ENCODE data around the gene PSMD13.
"Not testable (repeated sequence)": the region's sequence is repeated elsewhere in the genome, so short reads cannot be mapped to it uniquely, and the experiment has no call there.

The PSMD13 gene

DNA sequence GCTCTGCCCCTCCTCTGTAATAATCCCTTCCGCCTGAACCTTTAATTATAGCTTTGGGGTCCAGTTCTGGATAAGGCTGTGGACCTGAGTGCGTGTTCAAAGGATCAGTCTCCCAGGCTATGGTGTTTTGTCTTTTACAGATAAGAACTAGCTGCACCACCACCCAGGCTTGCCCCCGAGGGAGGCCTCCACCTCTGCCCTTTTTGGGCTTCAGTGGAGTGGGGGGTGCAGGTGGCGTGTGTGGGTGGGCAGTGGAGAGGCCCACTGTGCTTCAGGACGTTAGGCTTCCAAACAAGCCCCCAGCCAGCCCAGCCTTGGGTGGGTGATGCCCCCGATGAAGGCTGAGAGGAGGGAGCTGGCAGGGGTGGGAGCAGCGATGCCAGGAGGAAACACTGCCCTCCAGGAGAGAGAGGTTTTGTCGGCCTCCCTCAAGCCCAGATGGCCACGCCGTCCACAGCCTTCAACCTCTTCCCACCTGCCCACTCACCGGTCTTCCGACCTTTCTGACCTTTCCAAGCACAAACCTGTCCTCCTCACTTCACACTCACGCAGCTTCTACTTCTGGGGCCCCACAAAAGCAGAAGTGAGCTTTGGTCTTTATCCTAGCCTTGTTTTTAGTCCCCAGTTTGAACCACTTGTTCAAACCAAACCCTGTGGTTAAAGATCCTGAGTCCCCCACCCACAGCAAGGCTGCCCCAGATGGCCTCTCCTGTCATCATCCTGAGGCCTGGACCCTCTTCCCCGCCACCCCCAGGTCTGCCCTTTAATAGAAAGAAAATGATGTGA lies 20.4 kb downstream of the PSMD13 start:
- H3K36me3 ChIP-seq (ENCODE audit: control insufficient read depth, insufficient read depth, low read length) = no peaks in the 10 kb centered on the region
- H3K27me3 ChIP-seq (ENCODE audit: control insufficient read depth, insufficient read depth, low read length) = no peaks in the 10 kb centered on the region
- H3K9me3 ChIP-seq (ENCODE audit: control insufficient read depth, low read length) = no peaks in the 10 kb centered on the region
- no peak overlapping the region for H3K9ac ChIP-seq (ENCODE audit: low read length)
- H3K4me3 ChIP-seq (ENCODE audit: low read length) = no peak overlapping the region
- H3K4me1 ChIP-seq (ENCODE audit: control insufficient read depth, insufficient read depth, low read length) = no peaks in the 10 kb centered on the region

GRCh38 chr11:257766-258493 lies 21.2 kb downstream of the PSMD13 start:
- H3K27me3 ChIP-seq (ENCODE audit: control insufficient read depth, insufficient read depth, low read length) = no peaks in the 10 kb centered on the region
- no peak overlapping the region for H3K4me3 ChIP-seq (ENCODE audit: low read length)
- H3K9ac ChIP-seq (ENCODE audit: low read length) = no peak overlapping the region
- no peaks in the 10 kb centered on the region for H3K36me3 ChIP-seq (ENCODE audit: control insufficient read depth, insufficient read depth, low read length)
- H3K4me1 ChIP-seq (ENCODE audit: control insufficient read depth, insufficient read depth, low read length) = no peaks in the 10 kb centered on the region
- H3K9me3 ChIP-seq (ENCODE audit: control insufficient read depth, low read length) = no peaks in the 10 kb centered on the region

DNA sequence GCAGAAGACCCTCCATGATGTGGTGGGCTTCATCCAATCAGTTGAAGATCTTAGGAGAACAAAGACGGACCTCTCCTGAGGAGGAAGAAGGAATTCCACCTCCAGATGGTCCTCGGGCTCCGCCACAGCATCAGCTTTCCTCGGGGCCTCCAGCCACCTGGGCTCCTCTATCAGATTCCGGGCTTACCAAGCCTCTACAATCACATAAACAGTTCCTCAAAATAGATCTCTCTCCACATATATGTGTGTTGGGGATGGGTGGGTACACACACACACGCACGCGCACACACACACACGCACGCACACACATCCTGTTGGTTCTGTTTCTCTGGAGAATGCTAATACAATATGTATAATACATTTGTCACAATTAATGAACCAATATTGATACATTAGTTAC lies 22.6 kb downstream of the PSMD13 start:
- Histone ChIP-seq H3K9ac (ENCODE audit: low read length) (no peak overlapping the region), H3K4me1 (ENCODE audit: control insufficient read depth, insufficient read depth, low read length) (no peaks in the 10 kb centered on the region), H3K4me3 (ENCODE audit: low read length) (no peak overlapping the region), H3K9me3 (ENCODE audit: control insufficient read depth, low read length) (no peaks in the 10 kb centered on the region), H3K27me3 (ENCODE audit: control insufficient read depth, insufficient read depth, low read length) (no peaks in the 10 kb centered on the region), H3K36me3 (ENCODE audit: control insufficient read depth, insufficient read depth, low read length) (no peaks in the 10 kb centered on the region)

- no peaks in the 10 kb centered on the region for H3K36me3 ChIP-seq (ENCODE audit: control insufficient read depth, insufficient read depth, low read length)
- no peaks in the 10 kb centered on the region for H3K9me3 ChIP-seq (ENCODE audit: control insufficient read depth, low read length)
- no peak overlapping the region for H3K4me3 ChIP-seq (ENCODE audit: low read length)
- no peaks in the 10 kb centered on the region for H3K4me1 ChIP-seq (ENCODE audit: control insufficient read depth, insufficient read depth, low read length)
- no peaks in the 10 kb centered on the region for H3K27me3 ChIP-seq (ENCODE audit: control insufficient read depth, insufficient read depth, low read length)
- no peak overlapping the region for H3K9ac ChIP-seq (ENCODE audit: low read length)
Observed at GRCh38 chr11:261624-262023, 24.8 kb downstream of the PSMD13 start.

GRCh38 chr11:266676-267439 lies 30.1 kb downstream of the PSMD13 start:
- no peaks in the 10 kb centered on the region for H3K27me3 ChIP-seq (ENCODE audit: control insufficient read depth, insufficient read depth, low read length)
- H3K9me3 ChIP-seq (ENCODE audit: control insufficient read depth, low read length) = no peaks in the 10 kb centered on the region
- H3K4me3 ChIP-seq (ENCODE audit: low read length) = no peak overlapping the region

DNA sequence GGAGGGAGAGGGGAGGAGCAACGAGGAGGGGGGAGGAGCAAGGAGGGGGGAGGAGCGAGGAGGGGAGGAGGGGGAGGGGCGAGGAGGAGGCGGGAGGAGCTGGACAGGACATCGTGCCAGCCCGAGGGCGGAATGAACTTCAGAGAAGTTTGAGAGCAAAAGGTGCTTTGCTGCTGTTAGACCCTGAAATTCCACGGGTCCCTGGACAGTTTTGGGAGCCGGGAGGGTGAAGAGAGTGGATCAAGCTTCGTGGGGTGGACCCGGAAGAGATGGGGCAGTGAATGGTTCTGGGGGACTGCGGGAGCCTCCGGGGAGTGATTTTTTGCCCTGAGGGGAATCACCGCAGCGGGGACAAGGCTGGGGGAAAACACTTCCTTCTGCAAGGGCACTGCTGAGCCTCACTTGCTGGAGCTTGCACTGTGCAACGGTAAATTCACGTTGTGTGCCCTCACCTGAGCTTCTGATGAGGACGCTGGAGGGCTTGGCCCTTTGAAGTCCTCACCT lies 30.8 kb downstream of the PSMD13 start:
- no peaks in the 10 kb centered on the region for H3K36me3 ChIP-seq (ENCODE audit: control insufficient read depth, insufficient read depth, low read length)
- no peaks in the 10 kb centered on the region for H3K9me3 ChIP-seq (ENCODE audit: control insufficient read depth, low read length)
- H3K9ac ChIP-seq (ENCODE audit: low read length) = no peak overlapping the region
- peaks cover 3% of the 10 kb centered on the region for H3K4me1 ChIP-seq (ENCODE audit: control insufficient read depth, insufficient read depth, low read length)
- no peak overlapping the region for H3K4me3 ChIP-seq (ENCODE audit: low read length)
- H3K27me3 ChIP-seq (ENCODE audit: control insufficient read depth, insufficient read depth, low read length) = no peaks in the 10 kb centered on the region

More at GRCh38 chr11:266676-267439, 30.1 kb downstream of the PSMD13 start:
- H3K36me3 ChIP-seq (ENCODE audit: control insufficient read depth, insufficient read depth, low read length) = no peaks in the 10 kb centered on the region
- peaks cover 3% of the 10 kb centered on the region for H3K4me1 ChIP-seq (ENCODE audit: control insufficient read depth, insufficient read depth, low read length)
- no peak overlapping the region for H3K9ac ChIP-seq (ENCODE audit: low read length)

DNA sequence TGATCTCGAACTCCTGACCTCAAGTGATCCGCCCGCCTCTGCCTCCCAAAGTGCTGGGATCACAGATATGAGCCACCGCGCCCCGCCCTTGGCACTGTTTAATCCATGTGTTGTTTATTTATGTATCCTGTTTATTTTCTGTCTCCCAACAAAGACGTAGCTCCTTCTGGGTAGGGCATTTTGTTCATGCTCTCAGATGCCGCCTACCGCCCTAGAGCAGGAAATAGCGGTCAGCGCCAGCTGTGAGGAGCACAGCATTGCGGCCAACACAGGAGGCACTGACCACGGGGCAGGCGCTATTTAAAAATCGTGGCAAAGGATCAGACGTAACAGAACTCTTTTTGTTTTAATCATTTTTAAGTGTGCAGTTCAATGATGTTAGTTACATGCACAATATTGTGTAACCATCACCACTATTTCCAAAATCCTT lies 32.0 kb downstream of the PSMD13 start:
- not testable (repeated sequence) for H3K9ac ChIP-seq (ENCODE audit: low read length); H3K4me3 ChIP-seq (ENCODE audit: low read length); H3K36me3 ChIP-seq (ENCODE audit: control insufficient read depth, insufficient read depth, low read length); H3K4me1 ChIP-seq (ENCODE audit: control insufficient read depth, insufficient read depth, low read length); H3K9me3 ChIP-seq (ENCODE audit: control insufficient read depth, low read length); H3K27me3 ChIP-seq (ENCODE audit: control insufficient read depth, insufficient read depth, low read length)

DNA sequence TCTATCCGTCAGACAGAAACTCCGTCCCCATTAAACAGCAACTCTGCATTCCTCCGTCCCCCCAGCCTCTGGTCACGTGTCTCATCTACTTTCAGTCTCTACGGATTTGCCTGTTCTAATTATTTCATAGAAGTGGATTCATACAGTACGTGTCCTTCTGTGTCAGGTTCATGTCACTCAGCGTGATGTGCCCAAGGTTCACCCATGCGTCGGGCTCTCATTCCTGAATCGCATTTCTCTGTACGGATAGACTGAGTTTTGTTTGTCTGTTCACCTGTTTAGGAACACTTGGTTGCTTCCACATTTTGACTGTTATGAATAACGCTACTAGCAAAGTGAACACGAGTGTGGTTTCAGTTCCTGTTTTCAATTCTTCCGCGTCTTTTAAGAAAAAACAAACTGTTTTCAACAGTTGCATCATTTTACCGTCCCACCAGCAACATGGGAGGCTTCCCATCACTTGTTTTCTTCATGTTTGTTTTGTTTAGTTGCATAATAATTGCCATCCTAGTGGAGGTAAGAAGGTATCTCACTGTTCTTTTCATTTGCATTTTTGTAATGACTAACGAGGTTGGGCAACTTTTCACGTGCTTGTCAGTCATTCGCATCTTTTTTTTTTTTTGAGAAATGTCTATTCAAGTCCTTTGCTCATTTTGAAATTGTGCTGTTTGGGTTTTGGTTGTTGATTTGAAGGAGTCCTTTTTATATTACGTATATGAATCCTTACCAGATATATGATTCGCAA lies 32.5 kb downstream of the PSMD13 start:
- Histone ChIP-seq H3K9ac (ENCODE audit: low read length) (no peak overlapping the region), H3K9me3 (ENCODE audit: control insufficient read depth, low read length) (no peaks in the 10 kb centered on the region), H3K4me1 (ENCODE audit: control insufficient read depth, insufficient read depth, low read length) (peaks cover 3% of the 10 kb centered on the region), H3K4me3 (ENCODE audit: low read length) (no peak overlapping the region), H3K36me3 (ENCODE audit: control insufficient read depth, insufficient read depth, low read length) (no peaks in the 10 kb centered on the region), H3K27me3 (ENCODE audit: control insufficient read depth, insufficient read depth, low read length) (peaks cover 6% of the 10 kb centered on the region)

- peaks cover 3% of the 10 kb centered on the region for H3K4me1 ChIP-seq (ENCODE audit: control insufficient read depth, insufficient read depth, low read length)
- H3K4me3 ChIP-seq (ENCODE audit: low read length) = no peak overlapping the region
- H3K9me3 ChIP-seq (ENCODE audit: control insufficient read depth, low read length) = no peaks in the 10 kb centered on the region
- peaks cover 6% of the 10 kb centered on the region for H3K27me3 ChIP-seq (ENCODE audit: control insufficient read depth, insufficient read depth, low read length)
- H3K9ac ChIP-seq (ENCODE audit: low read length) = no peak overlapping the region
- no peaks in the 10 kb centered on the region for H3K36me3 ChIP-seq (ENCODE audit: control insufficient read depth, insufficient read depth, low read length)
Observed at GRCh38 chr11:270451-271318, 33.9 kb downstream of the PSMD13 start.

DNA sequence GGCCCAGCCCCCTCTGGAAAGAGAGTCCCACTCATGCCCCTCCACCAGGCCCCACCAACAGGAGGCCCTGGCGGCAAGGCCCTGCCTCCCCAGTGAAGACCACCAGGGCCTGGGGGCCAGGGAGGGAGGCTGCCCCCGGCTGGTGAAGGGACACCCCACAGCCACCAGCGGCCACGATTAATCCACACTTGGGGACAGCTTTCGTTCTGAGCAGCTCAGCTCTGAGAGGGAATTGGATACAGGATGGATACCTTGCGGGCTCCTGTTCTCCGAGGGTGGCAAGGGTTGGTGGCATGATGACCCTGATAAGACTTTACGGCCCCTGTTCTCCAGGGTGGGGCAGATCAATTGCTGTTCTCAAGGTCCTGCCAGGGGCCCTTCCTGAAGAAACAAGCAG lies 34.5 kb downstream of the PSMD13 start:
- Histone ChIP-seq H3K4me1 (ENCODE audit: control insufficient read depth, insufficient read depth, low read length) (peaks cover 3% of the 10 kb centered on the region), H3K9ac (ENCODE audit: low read length) (no peak overlapping the region), H3K36me3 (ENCODE audit: control insufficient read depth, insufficient read depth, low read length) (no peaks in the 10 kb centered on the region), H3K9me3 (ENCODE audit: control insufficient read depth, low read length) (no peaks in the 10 kb centered on the region), H3K27me3 (ENCODE audit: control insufficient read depth, insufficient read depth, low read length) (peaks cover 6% of the 10 kb centered on the region), H3K4me3 (ENCODE audit: low read length) (no peak overlapping the region)
